A549 treated with Hydrocortisone at 1 μM for 4 hours (cell line): Measurements from ENCODE around the gene PLA2G4F. TPM values are rescaled to one million over a fixed set of nuclear protein-coding genes. Genes with fewer than 3 reads are reported as not detected.

Experiments used
- total RNA-seq: library from RNA; stranded (reverse); fragments of 200-300 nt; extraction: Qiagen RNA extraction; gene quantifications from 5 replicates; pipeline ENCODE4 v1.2.3, GENCODE V29; 2022

PLA2G4F gene
- 0.02 TPM in 1 of 5 replicates, not detected in the others for total RNA-seq

GRCh38 chr15:42156243-42156922 lies at the start of gene PLA2G4F:
Gene PLA2G4F, minus strand, starts transcription at chr15:42156636. Its CDS starts 87 bp downstream, at chr15:42156549.

GRCh38 chr15:42094512-42094963 lies 61.9 kb downstream of the PLA2G4F start, which contains the start of gene PLA2G4D:
Gene PLA2G4D, minus strand, starts transcription at chr15:42094562. Its CDS starts 103 bp downstream, at chr15:42094459.

Other genes with a start within 250 kb of the PLA2G4F start
- 10.0 to 13.0 TPM (median 11.7 TPM) in 5 replicates for gene EHD4, start 184.1 kb downstream of the PLA2G4F start, total RNA-seq
- gene PLA2G4E, start 135.6 kb downstream of the PLA2G4F start, total RNA-seq, result 0.03 TPM in 1 of 5 replicates, not detected in the others
- not detected in 5 replicates for gene PLA2G4D, start 62.1 kb downstream of the PLA2G4F start, total RNA-seq
- 14.1 to 19.0 TPM (median 16.2 TPM) in 5 replicates for gene VPS39, start 51.7 kb upstream of the PLA2G4F start, total RNA-seq
- gene GANC, start 116.6 kb upstream of the PLA2G4F start, total RNA-seq, result 6.4 to 8.8 TPM (median 7.5 TPM) in 5 replicates
- gene TMEM87A, start 116.8 kb upstream of the PLA2G4F start, total RNA-seq, result 26.0 to 39.0 TPM (median 26.6 TPM) in 5 replicates
- gene CAPN3, start 202.9 kb upstream of the PLA2G4F start, total RNA-seq, result 0.22 to 0.80 TPM (median 0.33 TPM) in 5 replicates